ENCODE measurements around the gene RNF138. TPM values are rescaled to one million over a fixed set of nuclear protein-coding genes. Genes with fewer than 3 reads are reported as not detected.

RNF138 gene
- total RNA-seq, 1 experiment from 2014 or later: 73.5 TPM

- no CpG with 5 or more reads among the region's 77 CpGs for WGBS (ENCODE audit: extremely low coverage, insufficient read length, low lambda C conversion rate)
- Histone ChIP-seq H3K14ac (ENCODE audit: insufficient read depth, low read length) (peak overlapping the region; percentile 59; the same call in 1 of the 2 replicates), H3K9ac (ENCODE audit: extremely low read depth, insufficient read length, low read length) (peak overlapping the region; percentile 82), H2AK5ac (ENCODE audit: insufficient read length, low read length) (no peak overlapping the region), H3K4ac (ENCODE audit: low read depth, low read length) (no peak overlapping the region), H3K18ac (ENCODE audit: insufficient read length, low read depth, low read length) (peak overlapping the region; percentile 52), H3K4me1 (ENCODE audit: insufficient read depth, low read length) (no peaks in the 10 kb centered on the region), H2BK5ac (ENCODE audit: insufficient read length, low read length) (no peak overlapping the region), H2BK120ac (ENCODE audit: low read depth, low read length, poor library complexity, severe bottlenecking) (no peak overlapping the region), H3K56ac (ENCODE audit: insufficient read length, low read depth, low read length) (no peak overlapping the region), H3K79me2 (ENCODE audit: insufficient read depth, low read length) (peaks cover 29% of the 10 kb centered on the region), H3K79me1 (ENCODE audit: insufficient read depth, low read depth, low read length, poor library complexity, severe bottlenecking) (peaks cover 3% of the 10 kb centered on the region), H3T11ph (ENCODE audit: low read length) (no peak overlapping the region), H3K4me2 (ENCODE audit: insufficient read depth, insufficient read length, low read length) (peak overlapping the region; percentile 99), H4K5ac (ENCODE audit: insufficient read length, low read depth, low read length) (no peak overlapping the region), H4K8ac (replicated peaks; ENCODE audit: insufficient read length, low read depth, low read length) (no peak overlapping the region), H4K20me1 (ENCODE audit: control insufficient read depth, insufficient read depth, insufficient read length) (no peaks in the 10 kb centered on the region), H3K23me2 (ENCODE audit: insufficient read length, low read depth, low read length, poor library complexity, severe bottlenecking) (peaks cover 7% of the 10 kb centered on the region), H4K91ac (ENCODE audit: insufficient read length, low read depth, low read length) (no peak overlapping the region), H2BK12ac (ENCODE audit: insufficient read length, low read depth, low read length) (no peak overlapping the region), H3K9me3 (ENCODE audit: control insufficient read depth, low read depth, low read length) (no peaks in the 10 kb centered on the region), H3K23ac (ENCODE audit: insufficient read length, low read depth, low read length) (no peak overlapping the region), H2BK15ac (ENCODE audit: low read depth, low read length) (no peak overlapping the region), H3K27ac (ENCODE audit: insufficient read length, low read depth, low read length) (no peak overlapping the region), H2BK20ac (ENCODE audit: low read depth, low read length, poor library complexity, severe bottlenecking) (no peak overlapping the region), H2AFZ (ENCODE audit: low read length) (no peak overlapping the region), H3K27me3 (ENCODE audit: insufficient read depth, low read length) (no peaks in the 10 kb centered on the region)
- H3K4me1 Mint-ChIP-seq: peaks cover 26 to 32% of the 10 kb centered on the region in 2 experiments
- H3K36me3 Mint-ChIP-seq (ENCODE audit: insufficient read depth in 1 of 3, low read depth in 3 of 3): peaks cover 14 to 36% (median 31%) of the 10 kb centered on the region in 3 experiments
- H3K27ac Mint-ChIP-seq: peak overlapping the region; percentile 96 to 99 (median 99)
- H3K9me3 Mint-ChIP-seq: peaks cover 0 to 2% of the 10 kb centered on the region in 2 experiments; a peak in 1 of 5 replicates
- H3K4me3 Mint-ChIP-seq: peak overlapping the region; percentile 97 to 98
- no peaks in the 10 kb centered on the region for H3K27me3 Mint-ChIP-seq (ENCODE audit: low read depth)
- DNase-seq: peak; percentile 98
- TF ChIP-seq CTCF (conservative IDR thresholded peaks at IDR 0.05): no peak
Measured at GRCh38 chr18:32092422-32093101, 888 bp downstream of the RNF138 start.
